HG03432 (cell line): Measurements from ENCODE around the gene CER1.
A peak's percentile ranks its signal among the peaks of the same experiment; 100 is the strongest.
"Not testable (repeated sequence)": the region's sequence is repeated elsewhere in the genome, so short reads cannot be mapped to it uniquely, and the experiment has no call there.

Experiments
- ATAC-seq: cut with Tn5 transposase; IDR thresholded peaks from one replicate; pipeline ENCODE4 v1.9.1; 2021; ENCODE audit warnings: mild to moderate bottlenecking, moderate library complexity; ENCODE audit not compliant: unreplicated experiment

The CER1 gene

DNA sequence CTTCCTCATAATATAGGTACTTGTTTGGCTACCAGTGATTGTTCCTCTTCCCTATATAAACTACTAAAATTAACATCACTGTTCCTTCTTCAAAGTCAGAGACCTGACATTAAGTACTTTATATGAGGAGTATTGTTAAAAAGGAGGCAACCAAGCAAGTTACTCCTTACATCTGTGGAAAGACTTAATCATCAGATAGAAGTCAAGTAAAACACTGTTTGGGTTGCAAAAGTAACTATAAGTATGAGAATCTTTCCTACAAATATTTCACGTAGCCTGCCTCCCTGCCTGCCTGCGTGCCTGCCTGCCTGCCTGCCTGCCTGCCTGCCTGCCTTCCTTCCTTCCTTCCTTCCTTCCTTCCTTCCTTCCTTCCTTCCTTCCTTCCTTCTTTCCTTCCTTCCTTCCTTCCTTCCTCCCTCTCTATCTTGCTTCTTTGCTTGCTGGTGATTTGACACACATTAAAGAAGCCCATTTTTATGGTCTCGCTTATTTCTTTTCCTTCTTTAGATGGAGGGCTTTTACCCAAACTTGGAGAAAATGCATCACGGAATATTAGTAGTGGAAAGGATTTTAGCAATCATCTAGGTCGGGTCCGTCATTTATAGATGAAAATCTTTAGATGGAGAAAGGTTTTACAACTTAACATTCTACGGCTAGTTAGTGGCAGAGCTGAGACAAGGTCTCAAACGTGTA, 3.2 kb downstream of the CER1 start:
- no peak for ATAC-seq

- ATAC-seq, result no peak
Observed at GRCh38 chr9:14715102-14715501, 7.4 kb downstream of the CER1 start.

DNA sequence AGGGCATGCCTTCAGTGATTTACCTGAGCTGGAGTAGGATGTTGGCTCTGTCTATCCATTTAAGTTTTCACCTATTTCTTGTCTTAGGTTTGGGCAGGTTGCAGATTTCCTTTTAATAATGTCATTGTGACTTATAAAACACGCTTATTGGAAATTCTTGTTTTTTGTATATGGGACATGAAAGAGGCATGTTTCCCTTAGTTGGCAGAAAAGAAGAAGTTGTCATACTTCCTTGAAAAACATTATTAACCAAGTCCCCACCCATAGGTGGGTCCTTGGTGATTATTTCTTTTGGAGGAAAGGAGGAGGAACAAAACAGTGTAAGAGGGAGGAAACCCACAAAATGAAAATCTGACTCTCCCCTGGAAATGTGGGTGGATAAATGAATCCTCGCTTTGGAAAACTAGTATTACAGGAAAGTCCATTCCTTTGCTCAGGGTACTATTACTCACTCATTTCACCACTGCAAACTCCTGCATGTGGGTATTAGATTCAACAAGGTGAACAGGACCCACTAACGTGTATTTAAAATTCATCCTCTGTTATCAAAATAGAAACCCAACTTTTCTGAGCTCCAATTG, 9.3 kb downstream of the CER1 start:
- ATAC-seq, result no peak

GRCh38 chr9:14710804-14711203, 11.7 kb downstream of the CER1 start:
- ATAC-seq, result no peak

DNA sequence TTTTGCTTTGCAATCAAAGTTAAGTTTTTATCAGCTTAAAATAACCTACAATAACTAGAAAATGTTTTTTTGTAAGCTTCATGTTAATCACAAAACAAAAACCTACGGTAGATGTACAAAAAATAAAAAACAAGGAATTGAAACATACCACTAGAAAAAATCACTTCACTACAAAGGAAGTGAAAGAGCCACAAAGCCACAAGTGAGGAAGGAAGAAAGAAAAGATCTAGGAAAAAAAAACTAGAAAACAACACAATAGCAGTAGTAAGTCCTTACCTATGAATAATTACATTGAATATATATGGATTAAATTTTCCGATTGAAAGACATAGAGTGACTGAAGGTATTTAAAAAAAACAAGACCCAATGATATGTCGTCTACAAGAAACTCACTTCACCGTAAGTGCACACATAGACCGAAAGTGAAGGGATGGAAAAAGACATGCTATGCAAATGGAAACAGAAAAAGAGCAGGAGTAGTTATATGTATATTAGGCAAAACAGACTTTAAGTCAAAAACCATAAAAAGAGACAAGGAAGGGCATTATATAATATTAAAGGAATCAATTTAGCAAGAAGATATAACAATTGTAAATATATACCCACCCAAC, 15.9 kb downstream of the CER1 start:
- ATAC-seq, result peak; percentile 83

GRCh38 chr9:14705079-14705478, 17.5 kb downstream of the CER1 start:
- ATAC-seq, result no peak

GRCh38 chr9:14704281-14704680, 18.3 kb downstream of the CER1 start:
- ATAC-seq, result no peak

DNA sequence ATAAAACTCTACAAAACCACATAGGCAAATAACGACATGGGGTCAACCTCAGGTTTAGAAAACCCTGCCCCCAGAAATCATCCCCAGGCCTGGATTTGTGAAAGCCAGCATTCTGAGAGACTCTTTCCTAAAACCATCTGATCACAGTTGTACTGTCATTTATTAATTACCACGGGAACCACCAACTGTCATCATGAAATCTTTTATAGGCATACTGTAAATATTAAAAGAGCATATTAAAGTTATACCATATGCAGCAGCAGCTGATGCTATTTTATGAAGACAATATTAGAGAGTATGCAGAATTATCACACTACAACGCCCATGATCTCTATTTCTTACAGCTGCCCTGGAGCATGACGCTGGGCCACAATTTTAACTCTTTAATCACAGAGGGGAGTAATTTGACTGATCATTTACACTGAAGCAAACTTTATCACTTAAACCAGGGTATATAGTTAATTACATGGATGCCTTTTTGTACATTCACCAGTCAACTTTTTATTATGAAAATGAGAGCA, 20.3 kb downstream of the CER1 start:
- ATAC-seq, result no peak

DNA sequence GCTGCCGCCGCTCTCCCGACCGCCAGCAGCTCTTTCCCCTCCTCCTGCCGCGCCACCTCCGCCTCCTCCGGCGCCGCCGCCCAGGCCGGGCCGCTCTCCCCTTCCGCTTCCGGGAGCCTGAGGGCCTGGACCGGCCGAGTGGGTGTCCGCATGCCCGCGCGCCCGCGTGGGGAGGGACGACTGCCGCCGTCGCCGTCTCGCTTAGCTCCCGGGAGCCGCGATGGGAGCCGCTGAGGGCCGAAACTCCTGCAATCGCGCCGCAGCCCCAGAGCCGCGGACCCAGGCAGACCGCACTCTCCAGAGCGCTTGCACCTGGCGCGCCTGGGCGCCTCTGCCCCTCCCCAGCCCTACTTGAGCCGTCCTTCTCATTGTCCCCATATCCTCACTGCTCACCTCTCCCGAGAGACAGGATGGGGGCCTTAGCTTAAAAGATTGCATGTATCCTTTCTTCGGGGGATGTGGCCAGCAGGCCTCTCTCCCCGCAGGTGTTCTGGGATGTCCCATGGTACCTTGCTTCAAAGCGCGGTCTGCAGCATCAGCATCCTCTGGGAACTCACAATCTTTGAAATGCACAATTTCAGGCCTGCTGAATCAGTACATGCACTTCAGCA, 29.2 kb downstream of the CER1 start, which contains the start of gene ZDHHC21:
Gene ZDHHC21, minus strand, starts transcription at position 182 of the 611 bp plus-strand sequence. CDS start 19,092 bp downstream, outside the sequence.
- peak; percentile 88 for ATAC-seq

- ATAC-seq, result peak; percentile 40
Observed at GRCh38 chr9:14692470-14693250, 29.9 kb downstream of the CER1 start.

DNA sequence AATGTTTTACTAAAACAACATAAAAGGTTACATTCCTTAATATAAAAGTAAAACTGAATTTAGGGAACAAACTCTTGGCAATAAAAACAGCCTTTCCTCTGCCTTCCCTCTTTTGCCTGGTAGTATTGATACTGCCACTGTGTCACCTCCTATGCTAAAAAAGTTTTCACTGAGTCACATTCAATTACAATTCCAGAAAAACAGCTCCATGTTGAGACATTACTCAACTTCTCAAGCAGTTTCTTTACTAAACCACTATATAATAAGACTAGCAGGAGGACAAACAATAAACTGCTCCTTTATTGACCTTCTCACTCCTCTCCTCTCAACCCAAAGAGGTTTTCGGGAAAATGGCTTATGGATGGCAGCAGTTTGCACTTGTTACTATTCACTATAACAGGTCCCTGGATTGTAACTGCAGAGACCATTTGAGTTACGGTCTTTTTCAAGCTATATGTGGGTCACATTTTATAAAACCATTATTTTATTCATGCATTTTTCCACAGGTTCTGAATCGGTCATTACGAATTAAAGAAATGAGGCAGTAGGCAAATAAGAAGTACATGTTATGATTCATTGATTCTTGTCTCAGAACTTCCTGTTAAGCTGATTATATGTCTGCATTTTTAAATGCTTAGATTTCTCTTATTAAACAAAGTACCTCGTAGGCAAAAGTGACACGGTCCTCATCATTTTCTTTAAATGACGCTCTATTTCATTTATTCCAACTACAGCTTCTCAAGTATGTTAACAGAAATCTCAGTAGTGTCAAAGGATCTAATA, 31.4 kb downstream of the CER1 start:
- no peak for ATAC-seq

DNA sequence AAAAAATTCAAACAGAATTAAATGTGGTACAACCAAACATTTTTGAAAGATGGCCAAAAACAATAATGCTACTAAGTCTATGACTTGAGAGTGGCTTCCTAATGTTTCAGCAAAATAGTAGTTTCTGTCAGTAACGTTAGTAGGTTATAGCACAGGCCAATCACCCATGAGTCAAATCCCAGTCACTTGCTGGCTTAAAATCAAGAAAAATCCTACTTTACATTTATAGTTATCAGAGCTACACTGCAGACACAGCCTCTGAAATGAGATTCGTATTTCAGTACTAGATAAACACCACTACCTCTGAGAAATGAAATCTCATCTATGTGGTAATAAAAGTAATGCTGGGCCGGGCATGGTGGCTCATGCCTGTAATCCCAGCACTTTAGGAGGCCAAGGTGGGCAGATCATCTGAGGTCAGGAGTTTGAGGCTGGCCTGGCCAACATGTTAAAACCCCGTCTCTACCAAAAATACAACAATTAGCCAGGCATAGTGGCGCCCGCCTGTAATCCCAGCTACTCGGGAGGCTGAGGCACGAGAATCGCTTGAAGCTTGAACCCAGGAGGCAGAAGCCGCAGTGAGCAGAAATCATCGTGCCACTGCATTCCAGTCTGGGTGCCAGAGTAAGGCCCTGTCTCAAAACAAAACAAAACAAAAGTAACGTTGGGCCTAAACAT, 35.4 kb downstream of the CER1 start:
- no peak for ATAC-seq

DNA sequence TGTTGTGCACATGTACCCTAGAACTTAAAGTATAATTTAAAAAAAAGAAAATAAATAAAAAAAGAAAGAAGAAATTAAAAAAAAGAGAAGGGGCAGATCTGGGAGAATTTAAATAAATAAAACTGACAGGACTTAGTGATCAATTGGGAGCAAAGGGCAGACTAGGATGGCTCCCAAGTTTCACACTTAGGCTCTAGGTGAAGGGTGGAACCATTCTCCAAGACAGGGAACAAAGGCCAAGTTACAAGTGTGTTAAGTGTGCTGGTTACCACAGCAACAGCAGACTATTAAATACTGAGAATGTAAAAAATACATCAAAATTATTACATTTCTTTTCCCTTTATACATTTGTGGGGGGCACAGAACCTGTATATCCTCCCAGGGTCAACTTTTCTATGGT, 36.4 kb downstream of the CER1 start:
- no peak for ATAC-seq

DNA sequence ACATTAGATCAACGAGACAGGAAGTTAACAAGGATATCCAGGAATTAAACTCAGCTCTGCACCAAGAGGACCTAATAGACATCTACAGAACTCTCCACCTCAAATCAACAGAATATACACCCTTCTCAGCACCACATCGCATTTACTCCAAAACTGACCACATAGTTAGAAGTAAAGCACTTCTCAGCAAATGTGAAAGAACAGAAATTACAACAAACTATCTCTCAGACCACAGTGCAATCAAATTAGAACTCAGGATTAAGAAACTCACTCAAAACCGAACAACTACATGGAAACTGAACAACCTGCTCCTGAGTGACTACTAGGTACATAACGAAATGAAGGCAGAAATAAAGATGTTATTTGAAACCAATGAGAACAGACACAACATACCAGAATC, 39.9 kb downstream of the CER1 start:
- ATAC-seq, result not testable (repeated sequence)

DNA sequence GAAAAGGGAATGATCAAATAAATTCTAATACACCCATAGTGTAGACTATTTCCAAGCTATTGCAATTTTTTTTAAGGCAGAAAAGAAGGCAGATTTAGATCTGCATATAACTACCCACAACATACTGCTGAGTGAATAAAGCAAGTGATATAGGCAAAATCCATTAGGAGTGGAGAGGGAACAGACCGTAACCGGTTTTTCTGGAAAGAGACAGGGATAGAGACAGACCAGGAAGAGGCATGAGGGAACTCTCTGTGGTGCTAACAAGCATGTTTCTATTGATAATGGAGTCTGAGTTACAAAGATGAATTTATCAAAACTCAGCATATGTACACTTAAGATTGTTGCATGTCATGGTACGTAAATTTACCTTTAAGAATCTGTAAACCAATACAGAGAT, 43.8 kb downstream of the CER1 start:
- ATAC-seq, result no peak

GRCh38 chr9:14677872-14678271, 44.7 kb downstream of the CER1 start:
- ATAC-seq, result no peak

DNA sequence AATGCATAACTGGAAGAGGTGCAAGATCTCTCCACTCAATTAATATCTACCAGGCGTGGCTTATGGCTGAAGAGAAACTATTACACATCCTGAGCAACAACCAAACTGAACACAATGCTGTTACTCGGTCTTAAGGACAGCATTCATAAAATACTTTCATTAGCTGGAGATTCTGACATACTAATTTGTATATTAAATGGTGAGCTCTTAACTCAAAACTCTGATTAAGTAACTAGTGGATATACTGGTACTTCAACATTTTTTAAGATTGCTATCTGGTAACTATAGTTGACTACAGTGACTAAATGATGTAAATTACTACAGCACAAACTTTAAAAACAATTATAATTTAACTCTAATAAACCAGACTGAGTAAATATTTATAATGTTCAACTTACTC, 45.1 kb downstream of the CER1 start:
- no peak for ATAC-seq

DNA sequence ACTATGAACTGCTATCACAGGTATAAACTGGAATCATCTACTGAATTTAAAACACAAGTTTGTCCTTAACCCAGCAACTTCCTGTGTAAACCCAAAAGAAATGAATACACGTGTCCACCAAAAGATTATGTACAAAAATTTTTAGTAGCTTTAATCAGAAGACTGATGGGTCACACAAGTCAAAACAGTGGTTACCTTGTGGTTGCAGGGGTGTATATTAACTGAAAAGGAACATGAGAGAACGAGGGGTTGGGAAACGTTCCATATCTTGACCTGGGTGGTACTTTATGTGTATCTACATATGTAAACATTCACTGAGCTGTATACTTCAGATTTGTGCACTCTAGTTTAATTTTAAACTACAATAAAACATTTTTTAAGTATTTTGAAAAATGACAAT, 47.9 kb downstream of the CER1 start:
- no peak for ATAC-seq

GRCh38 chr9:14671377-14671776, 51.2 kb downstream of the CER1 start:
- ATAC-seq, result no peak

GRCh38 chr9:14670718-14671117, 51.8 kb downstream of the CER1 start:
- ATAC-seq, result no peak
